DMS53 (cell line): ENCODE measurements around the gene BMERB1.
A peak's percentile ranks its signal among the peaks of the same experiment; 100 is the strongest.
"Not testable (repeated sequence)": the region's sequence is repeated elsewhere in the genome, so short reads cannot be mapped to it uniquely, and the experiment has no call there.

Experiments
- DNase-seq: peaks from one replicate; lab custom pipeline; 2025; lab: John Stamatoyannopoulos, UW

BMERB1 gene

DNA sequence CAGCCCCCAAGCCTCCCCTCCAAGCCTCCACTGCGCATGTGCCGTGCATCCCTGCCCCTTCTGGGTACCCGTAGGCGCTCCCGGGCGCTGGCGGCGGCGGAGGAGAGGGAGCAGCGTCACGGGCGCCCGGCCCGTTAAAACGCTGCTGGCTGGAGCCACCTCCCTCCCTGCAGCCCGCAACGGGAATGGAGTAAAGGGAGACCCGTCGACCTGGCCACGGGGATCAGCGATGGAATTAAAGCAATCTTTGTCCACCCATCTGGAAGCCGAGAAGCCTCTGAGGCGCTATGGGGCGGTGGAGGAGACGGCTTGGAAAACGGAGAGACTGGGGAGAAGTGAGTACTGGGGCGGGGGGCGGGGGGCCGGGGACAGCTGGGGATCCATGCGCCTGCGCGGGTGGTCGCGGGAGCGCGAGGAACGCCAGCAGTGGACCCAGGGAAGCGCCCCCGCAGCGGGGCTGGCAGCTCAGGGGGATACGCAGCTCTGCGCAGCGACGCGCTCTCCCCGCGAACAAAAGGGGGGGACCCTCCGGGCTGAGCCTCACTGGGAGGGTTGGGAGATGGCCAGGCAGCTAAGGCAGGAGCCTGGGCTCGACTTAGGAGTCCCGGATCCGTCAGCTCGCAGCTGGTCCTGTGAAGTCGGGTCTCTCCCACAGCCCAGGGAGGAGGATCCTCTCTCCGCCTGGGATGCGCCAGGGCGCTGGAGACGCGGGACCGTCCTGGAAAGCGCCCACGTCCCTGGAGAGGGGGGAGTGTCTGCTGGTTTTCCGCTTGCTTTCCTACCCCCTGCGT is at the start of gene BMERB1:
BMERB1 (plus strand) TSS at position 164 of the 791 bp plus-strand sequence; CDS start at position 230, 66 bp downstream.
- DNase-seq, result peak; percentile 80

DNA sequence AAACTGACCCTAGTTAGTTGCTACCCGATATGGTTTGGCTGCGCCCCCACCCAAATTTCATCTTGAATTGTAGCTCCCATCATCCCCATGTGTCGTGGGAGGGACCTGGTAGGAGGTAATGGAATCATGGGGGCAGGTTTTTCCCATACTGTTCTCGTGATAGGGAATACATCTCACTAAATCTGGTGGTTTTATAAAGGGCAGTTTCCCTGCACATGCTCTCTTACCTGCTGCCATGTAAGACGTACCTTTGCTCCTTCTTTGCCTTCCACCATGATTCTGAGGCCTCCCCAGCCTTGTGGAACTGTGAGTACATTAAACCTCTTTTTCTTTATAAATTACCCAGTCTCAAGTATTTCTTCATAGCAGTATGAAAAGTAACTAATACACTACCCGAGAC is 46.3 kb upstream of the BMERB1 start:
- DNase-seq, result not testable (repeated sequence)

DNA sequence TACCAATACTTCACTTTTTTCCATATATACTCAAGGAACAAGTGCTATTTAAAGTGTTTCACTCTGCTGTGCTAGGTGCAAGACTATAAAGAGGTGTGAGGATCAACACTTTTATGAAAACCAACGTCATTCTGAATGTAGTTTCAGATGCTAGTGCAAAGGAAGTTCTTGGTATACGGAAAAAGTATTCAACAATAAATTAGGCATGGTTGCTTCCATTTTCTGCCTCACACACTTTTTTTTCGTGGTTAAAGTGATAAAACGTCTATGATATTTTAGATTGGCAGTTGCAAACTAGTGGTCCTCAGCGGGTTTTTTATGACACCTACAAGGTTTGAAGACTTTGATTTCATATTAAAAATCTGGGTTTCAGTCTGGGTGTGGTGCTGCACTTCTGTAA is 44.5 kb upstream of the BMERB1 start:
- not testable (repeated sequence) for DNase-seq

DNA sequence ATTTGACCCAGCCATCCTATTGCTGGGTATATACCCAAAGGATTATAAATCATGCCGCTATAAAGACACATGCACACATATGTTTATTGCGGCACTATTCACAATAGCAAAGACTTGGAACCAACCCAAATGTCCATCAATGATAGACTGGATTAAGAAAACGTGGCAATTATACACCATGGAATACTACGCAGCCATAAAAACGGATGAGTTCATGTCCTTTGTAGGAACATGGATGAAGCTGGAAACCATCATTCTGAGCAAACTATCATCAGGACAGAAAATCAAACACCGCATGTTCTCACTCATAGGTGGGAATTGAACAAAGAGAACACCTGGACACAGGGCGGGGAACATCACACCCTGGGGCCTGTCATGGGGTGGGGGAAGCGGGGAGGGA is 41.4 kb upstream of the BMERB1 start:
- DNase-seq, result not testable (repeated sequence)

DNA sequence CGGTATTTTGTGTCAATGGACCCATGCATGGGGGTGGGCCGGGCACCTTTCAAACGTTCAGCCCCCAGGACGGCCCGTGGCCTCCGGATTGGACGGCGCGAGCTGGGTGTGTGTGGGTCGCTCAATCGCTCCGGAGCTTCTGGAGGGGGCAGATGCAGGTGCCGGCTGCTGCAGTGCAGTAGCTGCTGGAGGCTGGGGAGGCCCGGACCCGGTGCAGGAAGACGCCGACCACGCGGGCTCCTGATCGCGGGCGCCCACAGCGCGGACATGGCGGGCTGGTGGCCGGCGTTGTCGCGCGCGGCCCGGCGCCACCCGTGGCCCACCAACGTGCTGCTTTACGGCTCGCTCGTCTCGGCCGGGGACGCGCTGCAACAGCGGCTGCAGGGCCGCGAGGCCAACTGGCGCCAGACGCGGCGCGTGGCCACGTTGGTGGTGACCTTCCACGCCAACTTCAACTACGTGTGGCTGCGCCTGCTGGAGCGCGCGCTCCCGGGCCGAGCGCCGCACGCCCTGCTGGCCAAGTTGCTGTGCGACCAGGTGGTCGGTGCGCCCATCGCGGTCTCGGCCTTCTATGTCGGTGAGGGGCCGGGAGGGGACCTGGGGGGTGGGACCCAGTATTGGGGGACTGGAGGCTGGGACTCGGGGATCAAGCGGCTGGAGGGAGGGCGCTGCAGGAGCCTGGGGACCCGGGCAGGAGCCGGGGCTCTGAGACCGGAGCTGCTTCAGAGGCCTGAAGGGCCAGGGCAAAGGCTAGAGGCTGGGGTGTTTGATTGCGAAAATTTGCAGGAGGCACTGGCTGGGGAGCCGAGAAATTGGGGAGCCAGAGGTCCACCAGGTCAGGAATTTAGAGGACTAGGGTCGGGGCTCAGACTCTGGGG is 38.5 kb upstream of the BMERB1 start, which contains the start of gene MPV17L:
MPV17L (plus strand) TSS at position 124 of the 878 bp plus-strand sequence; CDS start at position 268, 144 bp downstream.
- peak; percentile 78 for DNase-seq

DNA sequence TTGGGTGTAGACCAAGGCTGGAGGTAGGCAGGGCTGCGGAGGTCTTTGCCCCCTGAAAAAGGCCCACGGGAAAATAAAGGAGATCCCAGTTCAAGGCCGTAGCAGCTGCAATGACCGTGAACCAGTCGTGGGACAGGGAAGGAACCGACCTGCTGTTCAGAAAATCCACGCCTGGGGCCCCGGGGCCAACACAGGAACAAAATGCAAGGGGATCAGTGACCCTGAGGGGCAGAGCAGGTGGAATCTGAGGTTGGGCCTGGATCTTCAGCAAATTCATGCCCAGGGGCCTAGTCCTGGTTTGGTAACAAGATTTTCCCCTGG is 37.9 kb upstream of the BMERB1 start:
- not testable (repeated sequence) for DNase-seq

DNA sequence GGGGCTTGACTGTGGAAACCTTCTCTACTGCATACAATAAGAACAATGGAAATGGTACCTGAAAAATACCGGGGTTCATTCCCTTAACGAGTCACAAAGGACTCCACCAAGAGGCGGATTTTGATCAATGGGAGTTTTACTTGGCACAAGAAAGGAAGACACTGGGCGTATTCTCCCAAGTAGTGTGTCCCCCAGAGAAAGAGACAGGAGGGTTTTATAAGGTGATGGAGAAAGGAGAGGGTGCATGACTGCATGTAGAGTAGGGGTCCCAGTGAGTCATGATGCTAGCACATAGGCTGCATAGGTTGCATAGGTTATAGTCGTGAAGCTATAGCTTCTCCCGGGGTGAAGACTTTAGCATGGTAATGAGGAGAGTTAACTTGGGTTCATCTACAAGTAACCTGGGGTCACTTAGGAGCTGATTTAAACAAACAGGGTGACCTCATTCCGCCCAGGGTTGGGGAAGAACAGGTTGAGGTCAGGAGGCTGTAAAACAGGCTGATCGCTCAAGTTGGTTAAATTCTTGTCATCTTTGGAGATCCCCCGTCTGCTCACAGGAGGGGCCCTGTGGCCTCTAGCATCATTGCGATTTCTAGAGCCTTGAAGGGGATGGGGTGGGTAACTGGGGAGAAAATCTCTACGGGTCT is 37.3 kb upstream of the BMERB1 start:
- no peak for DNase-seq

DNA sequence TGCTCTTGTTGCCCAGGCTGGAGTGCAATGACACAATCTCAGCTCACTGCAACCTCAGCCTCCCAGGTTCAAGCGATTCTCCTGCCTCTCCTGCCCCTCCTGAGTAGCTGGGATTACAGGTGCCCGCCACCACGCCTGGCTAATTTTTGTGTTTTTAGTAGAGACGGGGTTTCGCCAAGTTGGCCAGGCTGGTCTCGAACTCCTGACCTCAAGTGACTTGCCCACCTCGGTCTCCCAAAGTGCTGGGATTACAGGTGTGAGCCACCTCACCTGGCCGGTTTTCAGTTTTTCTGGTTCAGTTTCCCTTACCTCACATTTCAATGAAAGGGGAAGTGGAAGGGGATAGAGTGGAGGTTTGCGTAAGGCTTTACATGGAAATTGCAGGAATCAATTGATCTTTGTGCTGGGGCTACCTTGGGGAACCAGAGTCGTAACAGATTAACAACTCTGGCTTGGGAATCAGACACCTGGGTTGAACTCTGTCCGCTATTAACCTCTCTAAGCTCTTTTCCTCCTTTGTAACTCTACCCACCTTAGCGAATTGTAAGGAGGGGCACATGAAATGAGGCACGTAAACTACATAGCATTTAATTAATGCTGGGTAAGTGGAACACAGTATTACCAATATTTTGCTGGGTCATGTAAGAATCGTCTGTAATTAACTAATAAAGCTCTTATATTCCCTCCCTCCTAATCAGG is 35.6 kb upstream of the BMERB1 start:
- DNase-seq, result no peak

DNA sequence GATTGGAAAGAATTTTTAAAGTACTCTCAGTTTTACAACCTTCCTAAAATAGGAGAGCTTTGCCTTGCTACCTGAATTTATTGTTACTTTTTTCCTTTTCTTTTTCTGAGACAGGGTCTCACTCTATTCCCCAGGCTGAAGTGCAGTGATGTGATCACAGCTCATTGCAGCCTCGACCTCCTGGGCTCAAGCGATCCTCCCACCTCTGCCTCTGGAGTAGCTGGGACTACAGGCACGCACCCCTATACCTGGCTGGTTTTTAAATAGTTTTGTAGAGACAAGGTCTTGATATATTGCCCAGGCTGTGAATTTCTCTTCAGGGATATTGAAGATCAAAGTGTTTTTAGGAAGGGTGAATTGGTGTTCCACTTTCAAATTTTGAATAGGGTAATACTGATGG is 35.1 kb upstream of the BMERB1 start:
- DNase-seq, result no peak

DNA sequence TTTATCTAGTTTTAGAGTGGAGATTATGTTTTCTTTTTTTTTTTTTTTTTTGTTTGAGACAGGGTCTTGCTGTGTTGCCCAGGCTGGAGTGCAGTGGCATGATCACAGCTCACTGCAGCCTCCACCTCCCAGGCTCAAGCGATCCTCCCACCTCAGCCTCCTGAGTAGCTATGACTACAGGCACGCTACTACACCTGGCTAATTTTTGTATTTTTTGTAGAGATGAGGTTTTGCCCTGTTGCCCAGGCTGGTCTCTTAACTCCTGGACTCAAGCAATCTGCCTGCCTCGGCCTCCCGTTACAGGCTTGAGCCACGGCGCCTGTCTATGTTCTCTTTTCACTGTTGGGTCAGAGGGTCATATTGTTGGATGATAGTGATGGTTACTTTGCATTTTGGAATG is 34.1 kb upstream of the BMERB1 start:
- DNase-seq, result not testable (repeated sequence)

DNA sequence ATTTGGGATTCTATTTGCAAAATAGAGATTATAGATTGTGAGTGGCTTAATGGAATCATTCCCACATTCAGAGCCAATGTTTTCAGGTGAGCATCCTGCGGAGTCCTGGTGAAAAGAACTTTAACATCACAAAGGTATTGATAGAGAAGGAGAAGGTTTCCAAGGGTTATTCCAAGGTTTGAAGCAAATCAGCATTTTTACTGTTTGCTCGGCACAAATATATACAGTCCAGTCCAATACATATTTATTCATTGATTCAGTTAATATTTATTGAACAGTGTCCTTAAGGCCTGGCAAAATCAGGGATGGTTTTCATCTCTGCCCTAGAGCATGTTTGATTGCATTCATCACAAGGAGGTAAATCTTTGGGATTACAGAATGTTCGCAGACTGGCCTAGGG is 32.4 kb upstream of the BMERB1 start:
- no peak for DNase-seq

DNA sequence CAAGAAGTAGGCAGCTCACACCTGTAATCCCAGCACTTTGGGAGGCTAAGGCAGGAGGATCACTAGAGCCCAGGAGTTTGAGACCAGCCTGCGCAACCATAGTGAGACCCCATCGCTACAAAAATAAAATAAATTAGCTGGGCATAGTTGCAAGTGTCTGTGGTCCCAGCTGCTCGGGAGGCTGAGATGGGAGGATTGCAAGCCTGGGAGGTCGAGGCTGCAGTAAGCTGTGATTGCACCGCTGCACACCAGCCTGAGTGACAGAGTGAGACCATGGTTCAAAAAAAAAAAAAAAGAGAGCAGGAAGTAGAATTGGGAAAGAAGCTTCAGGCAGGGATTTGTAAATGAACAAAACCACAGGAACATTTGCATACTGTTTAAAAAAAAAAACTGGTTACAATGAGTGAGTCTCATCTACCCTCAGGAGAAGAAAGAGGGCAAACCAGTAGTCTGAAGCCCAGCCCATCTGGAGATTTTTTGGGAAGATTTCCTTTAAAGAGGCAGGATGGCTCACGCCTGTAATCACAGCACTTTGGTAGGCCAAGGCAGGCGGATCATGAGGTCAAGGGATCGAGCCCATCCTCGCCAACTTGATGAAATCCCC is 30.9 kb upstream of the BMERB1 start:
- no peak for DNase-seq

DNA sequence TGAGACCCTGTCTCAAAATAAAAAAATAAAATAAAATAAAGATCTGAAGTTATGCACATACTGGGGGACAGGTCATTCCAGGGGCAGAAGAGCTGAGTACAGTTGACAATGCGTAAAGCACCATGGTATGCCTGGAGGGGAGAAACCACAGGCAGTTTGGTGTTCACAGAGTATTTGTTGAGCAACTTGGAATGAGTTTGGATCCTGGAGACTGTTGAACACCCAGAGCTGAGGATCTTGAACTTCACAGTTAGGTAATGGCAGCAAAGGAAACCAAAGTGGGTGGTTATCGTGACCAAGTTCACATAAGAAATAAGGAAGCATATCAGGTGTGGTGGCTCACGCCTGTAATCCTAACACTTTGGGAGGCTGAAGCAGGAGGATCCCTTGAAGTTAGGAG is 30.3 kb upstream of the BMERB1 start:
- not testable (repeated sequence) for DNase-seq

DNA sequence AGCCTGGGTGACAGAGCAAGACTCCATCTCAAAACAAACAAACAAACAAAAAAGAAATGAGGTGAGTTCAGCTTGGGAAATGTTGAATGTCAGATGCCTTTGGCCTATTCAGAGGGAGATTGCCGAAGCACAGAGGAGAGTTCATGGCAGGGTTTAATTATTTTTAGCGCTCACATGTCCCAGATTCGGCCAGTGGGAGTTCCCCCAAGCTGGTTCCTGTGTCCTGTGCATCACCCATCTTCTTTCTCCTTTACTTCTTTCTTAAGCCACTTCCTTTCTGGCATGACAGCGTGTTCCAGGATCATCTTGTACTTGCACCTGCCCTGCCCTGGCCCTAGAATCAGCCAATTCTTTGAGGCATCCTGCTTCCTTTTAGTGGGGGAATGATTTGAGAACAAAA is 29.6 kb upstream of the BMERB1 start:
- DNase-seq, result no peak

DNA sequence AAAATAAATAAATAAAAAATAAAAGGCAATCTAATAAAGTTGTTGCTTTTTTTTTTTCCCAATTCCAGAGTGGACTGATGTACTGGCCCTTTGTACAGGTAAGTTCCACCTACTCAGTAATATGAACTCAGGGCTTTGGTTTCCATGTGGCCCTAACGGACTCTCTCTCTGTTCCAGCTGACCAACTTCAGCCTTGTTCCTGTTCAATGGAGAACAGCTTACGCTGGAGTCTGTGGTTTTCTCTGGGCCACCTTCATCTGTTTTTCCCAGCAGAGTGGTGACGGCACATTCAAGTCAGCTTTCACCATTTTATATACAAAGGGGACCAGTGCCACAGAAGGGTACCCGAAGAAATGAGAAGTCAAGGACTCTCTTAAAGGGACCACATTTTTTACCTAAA is 26.6 kb upstream of the BMERB1 start:
- DNase-seq, result not testable (repeated sequence)

DNA sequence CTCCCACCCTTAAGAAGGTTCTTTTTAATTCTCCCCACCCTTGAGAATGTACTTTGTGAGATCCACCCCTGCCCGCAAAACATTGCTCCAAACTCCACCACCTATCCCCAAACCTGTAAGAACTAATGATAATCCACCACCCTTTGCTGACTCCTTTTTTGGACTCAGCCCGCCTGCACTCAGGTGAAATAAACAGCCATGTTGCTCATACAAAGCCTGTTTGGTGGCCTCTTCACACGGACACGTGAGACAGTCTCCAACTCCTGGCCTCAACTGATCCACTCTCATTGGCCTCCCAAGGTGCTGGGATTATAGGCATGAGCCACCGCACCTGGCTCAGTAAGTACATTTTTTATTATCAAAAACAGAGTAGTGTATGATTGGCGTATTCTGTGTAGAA is 24.9 kb upstream of the BMERB1 start:
- not testable (repeated sequence) for DNase-seq

DNA sequence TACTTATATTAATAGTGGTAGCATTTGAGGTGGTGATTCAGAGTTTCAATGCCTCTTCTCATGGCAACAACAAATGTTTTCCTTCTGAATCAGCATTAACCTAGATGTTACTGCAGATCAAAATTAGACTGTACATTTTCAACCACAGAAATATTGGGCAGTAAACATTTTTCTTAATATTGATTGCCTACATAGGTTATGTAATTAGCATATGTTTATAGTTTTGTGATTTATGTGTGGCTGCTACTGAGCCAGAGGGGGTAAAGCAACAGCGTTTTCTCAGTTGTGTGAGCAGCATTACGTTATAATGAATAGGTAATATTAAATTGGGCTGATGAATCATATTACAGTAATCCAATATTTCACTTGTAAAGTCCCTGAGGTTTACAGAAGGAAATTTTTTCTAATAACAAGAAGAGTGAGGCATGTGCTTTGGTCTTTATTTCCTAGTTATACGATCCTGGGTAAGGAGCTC is 18.8 kb upstream of the BMERB1 start:
- no peak for DNase-seq

DNA sequence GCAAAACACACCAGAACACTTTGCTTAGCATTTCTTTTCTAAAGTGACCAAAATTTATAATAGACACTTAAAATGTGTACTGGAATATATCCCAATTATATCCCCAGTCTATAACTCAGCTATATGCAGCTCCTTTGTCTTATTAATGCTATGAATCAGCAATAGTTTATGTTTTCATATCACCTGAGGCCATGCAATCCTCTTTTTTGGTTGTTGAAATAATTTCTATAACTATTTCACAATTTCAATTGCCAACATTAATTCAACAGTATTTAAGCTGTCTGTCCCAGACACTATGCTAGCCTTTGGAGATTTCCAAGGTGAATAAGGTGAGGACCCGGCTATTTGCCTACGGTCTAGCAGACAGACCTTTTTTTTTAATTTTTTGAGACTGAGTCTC is 17.2 kb upstream of the BMERB1 start:
- DNase-seq, result no peak

DNA sequence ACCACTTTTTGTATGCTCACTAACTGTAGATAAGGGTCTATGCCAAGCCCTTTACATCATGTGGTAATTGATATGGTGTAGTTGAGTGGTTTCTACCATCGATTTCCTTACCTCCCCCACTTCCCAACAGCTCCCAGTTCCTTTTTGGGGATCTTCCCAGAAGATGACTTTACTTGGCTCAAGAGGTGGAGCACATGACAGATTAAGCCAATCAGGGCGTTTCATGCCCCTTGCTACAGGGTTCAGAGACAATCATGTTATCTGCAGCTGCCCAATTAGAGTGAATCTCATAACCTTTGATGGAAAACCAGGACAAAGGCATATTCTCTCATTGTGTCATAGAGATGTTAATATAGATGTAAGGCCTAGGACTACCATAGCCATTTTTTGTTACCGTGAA is 16.2 kb upstream of the BMERB1 start:
- no peak for DNase-seq

DNA sequence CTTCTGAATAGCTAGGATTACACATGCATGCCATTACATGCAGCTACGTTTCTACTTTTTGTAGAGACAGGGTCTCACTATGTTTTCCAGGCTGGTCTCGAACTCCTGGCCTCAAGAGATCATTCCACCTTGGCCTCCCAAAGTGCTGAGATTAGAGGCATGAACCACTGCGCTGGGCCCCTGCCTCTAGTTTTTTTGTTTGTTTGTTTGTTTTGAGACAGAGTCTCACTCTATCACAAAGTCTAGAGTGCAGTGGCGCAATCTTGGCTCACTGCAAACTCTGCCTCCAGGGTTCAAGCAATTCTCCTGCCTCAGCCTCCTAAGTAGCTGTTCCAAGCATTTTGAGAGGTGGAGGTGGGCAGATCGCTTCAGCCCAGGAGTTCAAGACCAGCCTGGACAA is 12.7 kb upstream of the BMERB1 start:
- not testable (repeated sequence) for DNase-seq

DNA sequence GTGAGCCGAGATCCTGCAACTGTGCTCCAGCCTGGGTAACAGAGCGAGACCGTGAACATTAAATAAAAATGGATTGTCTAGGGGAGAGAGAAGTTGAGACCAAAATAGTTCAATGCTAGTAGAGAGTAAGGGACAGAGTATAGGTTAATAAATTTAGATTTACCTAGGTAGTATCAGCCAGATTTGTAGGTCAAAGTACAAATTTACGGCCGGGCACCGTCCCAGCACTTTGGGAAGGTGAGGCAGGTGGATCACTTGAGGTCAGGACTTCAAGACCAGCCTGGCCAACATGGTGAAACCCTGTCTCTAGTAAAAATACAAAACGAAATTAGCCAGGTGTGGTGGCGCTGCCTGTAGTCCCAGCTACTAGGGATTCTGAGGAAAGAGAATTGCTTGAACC is 12.2 kb upstream of the BMERB1 start:
- no peak for DNase-seq
